Fibroblast of lung (primary cell): ENCODE data around the gene CCNY.

Experiments used
- CTCF ChIP-seq, 2 donors: IDR thresholded peaks in 1 of 2; conservative IDR thresholded peaks in 1 of 2; 1 replicate in 1 of 2; 2 replicates in 1 of 2; pipeline ENCODE4 v1.5.1; 2011 to 2012; ENCODE audit warnings: low read length in 2 of 2, control low read depth in 1 of 2, inconsistent platforms in 1 of 2, low read depth in 1 of 2, mild to moderate bottlenecking in 1 of 2
- EZH2 ChIP-seq: IDR thresholded peaks from 2 replicates; pipeline ENCODE4 v1.5.1; 2012; ENCODE audit warnings: low read length, control low read depth, mild to moderate bottlenecking; ENCODE audit errors: missing control alignments

DNA sequence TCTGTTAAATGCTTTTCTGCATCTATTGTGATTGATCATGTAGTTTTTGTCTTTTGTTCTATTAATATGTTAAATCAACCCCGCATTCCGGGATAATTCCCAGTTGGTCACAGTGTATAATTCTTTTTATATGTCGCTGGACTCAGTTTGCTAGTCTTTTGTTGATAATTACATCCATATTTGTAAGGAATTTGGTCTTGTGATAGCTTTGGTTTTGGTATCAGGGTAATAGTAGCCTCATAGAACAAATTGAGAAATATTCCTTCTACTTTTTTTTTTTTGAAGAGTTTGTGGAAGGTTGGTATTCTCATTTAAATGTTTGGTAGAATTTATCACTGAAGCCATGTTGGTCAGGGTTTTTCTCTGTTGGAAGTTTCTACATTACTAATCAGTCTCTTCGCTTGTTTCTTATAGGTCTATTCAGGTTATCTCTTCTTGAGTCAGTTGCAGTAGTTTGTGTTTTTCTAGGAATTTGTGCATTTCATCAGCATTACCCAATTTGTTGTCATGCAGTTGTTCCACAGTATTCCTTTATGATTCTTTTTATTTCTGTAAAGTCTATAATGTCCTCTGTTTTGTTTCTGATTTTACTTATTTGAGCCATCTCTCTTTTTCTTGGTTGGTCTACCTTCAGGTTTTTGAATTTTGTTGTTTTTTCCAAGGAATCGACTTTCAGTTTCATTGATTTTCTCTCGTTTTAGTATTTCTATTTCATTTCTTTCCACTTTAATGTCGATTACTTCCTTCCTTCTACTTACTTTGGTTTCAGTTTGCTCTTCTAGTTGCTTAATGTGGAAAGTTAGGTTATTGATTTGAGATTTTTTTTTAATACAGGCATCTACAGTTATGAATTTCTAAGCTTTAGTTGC is 204.2 kb downstream of the CCNY start:
- no peak for TF ChIP-seq CTCF (conservative IDR thresholded peaks at IDR 0.05 in 1 of 2, IDR thresholded peaks at IDR 0.05 in 1 of 2; ENCODE audit: low read depth in 1 of 2, low read length in 2 of 2)
- no peak for TF ChIP-seq EZH2
